NCI-H128 (cell line): ENCODE results near the gene CCDC80.
"Not testable (repeated sequence)": the region's sequence is repeated elsewhere in the genome, so short reads cannot be mapped to it uniquely, and the experiment has no call there.

Source experiments
- DNase-seq: peaks from one replicate; lab custom pipeline; 2025; ENCODE audit not compliant: unreplicated experiment; lab: John Stamatoyannopoulos, UW

The CCDC80 gene

GRCh38 chr3:112640930-112641801 lies at the start of gene CCDC80:
TSS of gene CCDC80 (minus strand) at chr3:112641143. CDS start at chr3:112639905, 1,238 bp downstream.
- no peak for DNase-seq

DNA sequence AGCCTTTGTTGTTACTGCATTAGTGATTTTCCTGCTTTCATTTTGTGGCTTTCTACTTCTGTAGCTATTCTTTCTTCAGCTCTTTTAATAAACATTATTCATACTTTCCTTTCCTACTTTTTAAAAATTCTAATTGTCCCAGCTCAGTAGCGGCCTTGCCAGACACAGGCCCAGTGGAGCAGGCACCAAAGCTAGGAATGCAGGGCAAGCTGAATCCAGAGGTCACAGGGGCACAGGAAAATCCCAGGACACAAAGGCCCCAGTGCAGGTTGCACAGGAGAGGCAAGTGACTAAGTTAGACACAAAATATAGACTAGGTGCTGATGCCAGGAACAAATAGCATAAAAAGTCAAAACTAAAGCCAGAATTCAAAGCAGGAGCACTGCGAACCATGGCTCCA lies 49.0 kb upstream of the CCDC80 start:
- DNase-seq = no peak

GRCh38 chr3:112689385-112689784 lies 48.4 kb upstream of the CCDC80 start:
- DNase-seq = no peak

DNA sequence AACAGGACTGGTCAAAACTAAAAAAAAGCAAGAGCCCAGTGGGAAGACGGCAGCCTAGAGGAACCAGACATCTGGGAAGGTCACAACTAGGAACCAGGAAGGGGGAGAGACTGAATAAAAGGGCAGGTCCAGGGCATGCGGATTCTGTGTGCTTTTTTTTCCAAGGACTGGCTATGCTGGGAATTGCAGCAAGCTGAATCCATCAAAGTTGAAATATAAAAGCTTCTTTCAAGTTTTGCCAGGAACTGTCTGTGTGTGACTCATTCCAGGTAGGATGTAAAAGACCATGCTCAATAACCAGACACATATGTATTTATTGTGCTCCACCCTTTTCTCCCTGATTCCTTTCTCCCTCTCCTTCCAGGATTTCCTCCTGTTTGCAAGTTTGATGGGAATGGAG lies 47.9 kb upstream of the CCDC80 start:
- DNase-seq = no peak

DNA sequence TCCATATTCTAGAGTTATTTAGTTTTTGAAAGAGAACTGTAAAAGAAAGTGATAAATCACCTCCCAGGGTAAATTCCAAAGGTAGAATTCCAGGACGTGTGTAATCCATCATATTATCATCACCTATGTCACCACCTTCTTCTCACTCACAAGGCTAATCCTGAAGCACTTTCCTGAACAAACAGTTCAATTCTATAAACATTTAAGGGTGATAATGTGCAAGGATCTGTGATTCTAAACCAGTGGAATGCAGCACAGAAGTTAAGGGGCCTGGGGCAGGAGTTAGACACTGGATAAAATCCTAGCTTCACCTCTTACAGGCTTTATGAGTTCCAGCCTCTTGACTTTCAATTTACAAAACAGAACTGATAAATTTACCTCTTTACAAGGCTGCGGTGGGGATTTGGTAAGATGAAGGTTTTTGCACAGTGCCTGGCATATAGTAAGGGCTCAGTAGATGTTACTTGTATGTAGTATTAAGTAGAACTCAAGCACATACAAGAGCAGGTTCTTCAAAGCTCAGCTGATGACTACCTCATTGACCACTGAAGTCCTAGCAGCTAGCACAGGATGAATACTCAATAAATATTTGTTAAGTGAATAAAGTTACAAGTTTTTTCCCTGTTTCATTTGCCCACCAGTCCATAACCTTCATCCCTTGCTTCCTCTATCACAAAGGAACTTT lies 47.3 kb upstream of the CCDC80 start:
- no peak for DNase-seq

GRCh38 chr3:112687616-112688015 lies 46.7 kb upstream of the CCDC80 start:
- DNase-seq = no peak

GRCh38 chr3:112687211-112687610 lies 46.3 kb upstream of the CCDC80 start:
- DNase-seq = no peak

DNA sequence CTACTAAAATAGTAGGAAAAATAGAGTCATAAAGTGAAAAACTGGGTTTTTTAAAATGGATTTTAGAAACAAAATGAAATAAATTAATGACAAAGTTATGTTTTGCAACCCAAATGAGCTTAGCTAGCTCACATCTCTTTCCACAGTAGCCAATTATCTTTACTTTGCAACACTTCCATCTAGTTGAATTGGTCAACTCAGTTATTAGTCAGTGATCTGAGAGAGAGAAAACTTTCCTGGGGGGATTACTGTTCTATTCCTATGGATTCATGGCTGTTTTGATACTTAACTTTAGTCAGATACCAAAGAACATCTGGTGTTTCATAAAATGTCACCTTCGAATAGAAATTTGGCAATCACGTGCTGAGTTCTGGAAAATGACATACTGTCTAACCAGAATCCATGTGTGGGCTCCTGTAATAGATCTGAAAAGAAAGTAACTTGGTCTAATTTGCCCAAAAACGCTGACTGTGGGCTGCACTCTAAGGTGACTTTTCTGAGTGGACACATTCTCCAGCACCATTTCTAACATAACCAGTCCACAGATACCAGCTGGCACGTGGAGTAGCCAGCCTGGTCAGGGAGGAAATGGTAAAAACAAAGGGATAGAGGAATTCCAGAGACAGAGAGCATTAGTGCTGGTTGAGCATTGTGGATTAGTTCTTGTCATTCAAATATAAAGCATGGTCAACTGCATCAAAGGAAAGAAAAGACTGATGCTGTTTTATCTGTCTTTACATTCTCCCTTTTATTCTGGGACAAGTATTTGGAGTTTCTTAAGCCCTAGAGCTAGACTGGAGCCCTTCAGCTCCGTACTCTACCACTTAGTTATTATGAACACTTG lies 45.2 kb upstream of the CCDC80 start:
- DNase-seq = no peak

DNA sequence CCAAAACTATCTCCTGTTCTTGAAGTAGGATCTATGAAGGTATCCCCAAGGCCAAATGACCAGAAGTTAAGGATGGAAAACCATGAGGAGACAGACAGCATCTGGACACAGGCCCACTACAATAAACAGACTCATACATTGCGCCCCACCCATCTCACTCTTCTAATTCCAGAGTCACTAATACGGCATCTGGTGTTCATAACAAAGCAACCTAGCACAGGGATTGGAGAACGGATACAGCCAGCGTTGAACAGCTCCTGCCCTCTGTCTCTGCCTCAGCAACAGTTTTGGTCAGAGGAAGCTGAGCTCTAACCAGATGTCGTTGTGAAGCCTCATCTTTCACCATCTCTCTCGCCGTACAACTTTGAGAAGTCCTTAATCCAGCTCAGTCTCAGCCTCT lies 44.5 kb upstream of the CCDC80 start:
- DNase-seq = no peak

DNA sequence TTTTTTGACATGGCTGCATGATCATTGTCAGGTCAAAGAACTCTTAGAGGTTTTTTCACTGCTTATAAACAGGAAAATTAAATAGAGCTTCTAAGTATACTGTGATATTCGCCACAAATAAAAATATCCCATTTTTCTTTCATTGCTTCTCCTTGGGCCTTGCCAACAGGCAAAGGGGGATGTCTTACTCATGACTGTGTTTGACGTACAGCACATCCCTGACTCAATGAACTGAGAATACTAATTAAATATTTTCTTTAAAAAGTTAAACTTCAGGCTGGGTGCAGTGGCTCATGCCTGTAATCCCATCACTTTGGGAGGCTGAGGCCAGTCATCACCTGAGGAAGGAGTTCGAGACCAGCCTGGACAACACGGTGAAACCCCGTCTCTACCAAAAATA lies 41.4 kb upstream of the CCDC80 start:
- no peak for DNase-seq

DNA sequence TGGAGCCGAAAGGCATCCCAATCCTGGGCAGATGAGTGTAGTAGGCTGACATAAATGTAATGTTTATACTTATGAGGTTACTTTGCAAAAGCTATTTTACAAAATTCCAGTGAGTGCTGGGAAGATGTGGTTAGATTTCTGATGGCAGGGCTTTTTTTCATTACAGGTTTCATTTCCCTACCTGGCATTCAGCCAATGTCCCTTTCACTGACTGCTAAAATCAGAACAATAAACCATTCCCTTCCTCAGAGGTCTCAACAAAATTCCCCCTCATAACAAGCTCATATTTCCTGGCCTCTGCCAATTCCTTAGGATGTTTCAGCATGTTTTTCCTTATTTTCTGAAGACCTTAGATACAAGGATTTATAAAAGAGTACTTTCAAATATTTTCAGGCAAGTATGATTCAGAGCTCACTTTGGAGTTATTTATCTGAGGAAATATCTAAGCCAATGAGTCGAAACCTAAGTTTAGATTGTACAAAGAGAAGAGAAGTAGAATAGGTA lies 40.9 kb upstream of the CCDC80 start:
- DNase-seq = no peak

- DNase-seq = peak; percentile 80
Observed at GRCh38 chr3:112676659-112677234, 35.8 kb upstream of the CCDC80 start.

DNA sequence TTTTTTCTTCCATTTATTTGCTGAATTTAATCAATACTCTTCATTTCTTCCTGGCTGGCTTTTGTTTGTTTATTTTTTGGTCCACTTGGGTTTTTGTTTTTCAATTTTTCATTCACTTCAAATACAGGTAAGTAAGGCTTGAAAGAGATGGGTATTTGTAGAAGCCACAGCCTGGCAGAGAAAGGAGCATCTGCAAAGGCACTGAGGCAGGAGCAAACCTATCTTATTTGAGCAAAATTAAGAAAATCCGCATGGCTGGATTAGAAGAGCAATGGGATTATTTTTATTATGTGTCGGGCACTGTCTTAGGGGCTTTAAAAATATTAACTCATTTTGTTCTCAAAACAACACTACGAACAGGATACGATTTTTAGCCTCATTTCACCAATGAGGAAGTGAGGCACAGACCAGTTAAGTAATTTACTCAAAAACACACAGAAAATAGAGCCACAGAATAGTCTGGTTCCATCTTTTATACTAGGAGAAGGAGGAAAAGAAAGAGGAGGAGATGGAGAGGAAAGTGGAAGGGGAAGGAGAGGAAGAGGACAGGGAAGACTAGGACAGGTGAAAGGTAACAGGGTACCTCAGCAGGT lies 35.1 kb upstream of the CCDC80 start:
- no peak for DNase-seq

DNA sequence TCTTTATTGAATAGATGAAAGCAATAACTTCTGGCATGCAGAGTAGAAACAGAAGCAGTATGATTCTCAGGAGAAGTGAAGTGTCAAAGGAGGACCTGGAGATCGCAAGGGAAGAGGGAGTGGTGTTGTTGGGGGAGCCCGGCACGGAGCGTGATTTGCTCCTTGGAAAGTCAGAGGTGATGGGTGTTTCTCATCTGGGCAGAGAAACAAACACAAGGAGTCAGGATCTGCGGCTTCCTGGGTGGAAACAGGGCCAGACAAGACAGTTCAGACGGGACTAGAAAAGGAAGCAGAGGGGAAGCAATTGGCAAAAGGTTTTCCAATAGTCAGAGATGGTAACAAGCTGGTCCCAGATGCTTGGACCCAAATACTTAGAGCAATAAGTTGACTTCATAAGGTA lies 34.4 kb upstream of the CCDC80 start:
- no peak for DNase-seq

GRCh38 chr3:112672716-112673541 lies 32.0 kb upstream of the CCDC80 start:
- DNase-seq = no peak

GRCh38 chr3:112671930-112672715 lies 31.2 kb upstream of the CCDC80 start:
- DNase-seq = no peak

DNA sequence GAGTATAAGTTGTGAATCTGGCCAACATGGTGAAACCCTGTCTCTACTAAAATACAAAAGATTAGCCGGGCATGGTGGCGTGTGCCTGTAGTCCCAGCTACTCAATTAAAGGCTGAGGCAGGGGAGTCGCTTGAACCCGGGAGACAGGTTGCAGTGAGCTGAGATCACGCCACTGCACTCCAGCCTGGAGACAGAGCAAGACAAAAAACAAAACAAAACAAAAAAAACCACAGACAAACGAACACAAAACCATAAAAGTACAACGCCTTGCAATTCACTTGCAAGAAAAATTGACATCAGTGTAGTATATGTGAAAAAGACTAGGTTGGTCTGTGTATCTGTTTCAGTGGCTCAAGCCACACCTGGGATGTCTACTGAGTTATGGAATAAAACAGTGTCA lies 29.9 kb upstream of the CCDC80 start:
- DNase-seq = no peak

- no peak for DNase-seq
Observed at GRCh38 chr3:112667599-112667998, 26.7 kb upstream of the CCDC80 start.

DNA sequence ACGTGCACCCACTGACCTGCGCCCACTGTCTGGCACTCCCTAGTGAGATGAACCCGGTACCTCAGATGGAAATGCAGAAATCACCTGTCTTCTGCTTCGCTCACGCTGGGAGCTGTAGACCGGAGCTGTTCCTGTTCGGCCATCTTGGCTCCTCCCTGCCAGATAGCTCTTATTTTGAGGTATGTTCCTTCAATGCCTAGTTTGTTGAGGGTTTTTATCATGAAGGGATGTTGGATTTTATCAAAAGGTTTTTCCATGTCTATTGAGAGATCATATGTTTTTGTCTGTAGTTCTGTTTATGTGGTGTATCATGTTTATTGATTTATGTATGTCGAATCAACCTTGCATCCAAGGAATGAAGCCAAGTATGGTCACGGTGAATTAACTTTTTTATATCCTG lies 24.1 kb upstream of the CCDC80 start:
- DNase-seq = not testable (repeated sequence)
